BJ (cell line): ENCODE measurements around the gene GLRX3. TPM values are rescaled to one million over a fixed set of nuclear protein-coding genes. Genes with fewer than 3 reads are reported as not detected.

Experiments
- CTCF ChIA-PET: fragments of 350-600 bp; formaldehyde crosslinking; extraction: SDS; loops from one replicate; lab custom pipeline; 2021; ENCODE audit warnings: antibody characterized with exemption, inconsistent platforms; lab: Yijun Ruan, JAX
- POLR2A ChIA-PET: fragments of 300-600 bp; sonication (Branson Sonifier 250); formaldehyde crosslinking; extraction: SDS; loops from one replicate; lab custom pipeline; 2021; ENCODE audit warnings: antibody characterized with exemption; lab: Charles Lee
- DNase-seq: peaks from one replicate; pipeline ENCODE4 v3.0.0-alpha.2; 2011; ENCODE audit warnings: low read depth
- H3K27me3 ChIP-seq: 2 replicates; pipeline ENCODE4 v1.6.0; 2011; ENCODE audit warnings: low read length; ENCODE audit not compliant: control insufficient read depth, insufficient read depth
- H3K36me3 ChIP-seq: 2 replicates; pipeline ENCODE4 v1.5.1; 2011; ENCODE audit warnings: low read length; ENCODE audit not compliant: control insufficient read depth, insufficient read depth
- H3K4me3 ChIP-seq: 2 replicates; pipeline ENCODE4 v1.5.1; 2011; ENCODE audit warnings: low read depth, mild to moderate bottlenecking, control low read depth, low read length
- polyA plus RNA-seq: library from polyadenylated mRNA; depleted of rRNA; stranded (reverse); fragments of >200 nt; gene quantifications from 2 replicates; pipeline ENCODE4 v1.2.3, GENCODE V29; 2011
- TF ChIP-seq, protein P1 (sequence below): IDR thresholded peaks from 2 replicates; pipeline ENCODE4 v1.5.1; 2011; ENCODE audit warnings: low read depth, mild to moderate bottlenecking, control low read depth, inconsistent platforms, low read length, moderate library complexity; ENCODE audit not compliant: insufficient read depth

The GLRX3 gene
- polyA plus RNA-seq, 1 experiment, result 51.3 TPM

DNA sequence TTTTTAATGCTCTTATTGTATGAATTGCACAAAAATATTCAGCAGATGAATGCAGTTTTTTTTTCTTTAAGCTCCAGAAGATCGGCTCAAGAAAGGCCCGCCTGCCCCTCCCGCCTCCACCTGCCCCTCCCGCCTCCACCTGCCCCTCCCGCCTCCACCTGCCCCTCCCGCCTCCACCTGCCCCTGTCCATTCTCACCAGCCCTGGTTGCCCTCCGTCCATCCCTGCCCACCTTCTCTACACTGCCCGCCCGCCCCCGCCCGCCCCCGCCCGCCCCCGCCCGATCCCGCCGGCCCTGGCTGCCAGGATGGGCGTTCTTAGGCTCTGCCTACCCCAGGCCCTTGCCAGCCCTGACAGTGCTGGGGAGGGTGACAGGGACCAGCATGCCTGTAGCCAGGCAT, 67.4 kb downstream of the GLRX3 start:
- no peak for DNase-seq
- Histone ChIP-seq H3K4me3 (no peak overlapping the region), H3K27me3 (no peaks in the 10 kb centered on the region), H3K36me3 (no peaks in the 10 kb centered on the region)
- ChIA-PET POLR2A (no interaction called here), CTCF (no interaction called here)
- TF ChIP-seq, protein P1, sequence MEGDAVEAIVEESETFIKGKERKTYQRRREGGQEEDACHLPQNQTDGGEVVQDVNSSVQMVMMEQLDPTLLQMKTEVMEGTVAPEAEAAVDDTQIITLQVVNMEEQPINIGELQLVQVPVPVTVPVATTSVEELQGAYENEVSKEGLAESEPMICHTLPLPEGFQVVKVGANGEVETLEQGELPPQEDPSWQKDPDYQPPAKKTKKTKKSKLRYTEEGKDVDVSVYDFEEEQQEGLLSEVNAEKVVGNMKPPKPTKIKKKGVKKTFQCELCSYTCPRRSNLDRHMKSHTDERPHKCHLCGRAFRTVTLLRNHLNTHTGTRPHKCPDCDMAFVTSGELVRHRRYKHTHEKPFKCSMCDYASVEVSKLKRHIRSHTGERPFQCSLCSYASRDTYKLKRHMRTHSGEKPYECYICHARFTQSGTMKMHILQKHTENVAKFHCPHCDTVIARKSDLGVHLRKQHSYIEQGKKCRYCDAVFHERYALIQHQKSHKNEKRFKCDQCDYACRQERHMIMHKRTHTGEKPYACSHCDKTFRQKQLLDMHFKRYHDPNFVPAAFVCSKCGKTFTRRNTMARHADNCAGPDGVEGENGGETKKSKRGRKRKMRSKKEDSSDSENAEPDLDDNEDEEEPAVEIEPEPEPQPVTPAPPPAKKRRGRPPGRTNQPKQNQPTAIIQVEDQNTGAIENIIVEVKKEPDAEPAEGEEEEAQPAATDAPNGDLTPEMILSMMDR, result no peak

DNA sequence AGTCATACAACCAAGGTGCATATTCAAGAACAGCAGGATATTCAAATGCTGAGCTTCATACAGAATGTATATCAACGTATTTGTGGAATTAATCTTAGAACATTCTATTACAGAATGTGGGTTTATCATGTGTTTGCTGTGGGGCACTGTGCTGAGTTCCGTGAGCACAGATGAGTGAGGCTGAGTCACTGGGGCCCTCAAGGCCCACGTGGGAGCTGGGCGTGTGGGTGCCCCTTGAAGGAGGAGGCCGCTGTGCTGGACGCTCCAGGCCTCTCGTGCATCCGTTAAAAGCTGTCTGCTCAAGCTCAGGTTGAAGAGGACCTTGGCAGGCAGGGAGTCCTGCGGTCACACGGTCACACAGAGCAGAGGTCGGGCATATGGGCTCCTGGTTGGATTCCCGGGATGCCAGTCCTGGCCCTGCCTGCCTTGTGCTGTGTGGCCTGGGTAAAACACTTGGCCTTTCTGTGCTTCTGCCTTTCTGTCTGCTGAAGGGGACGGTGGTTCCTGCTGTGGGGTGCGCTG, 70.1 kb downstream of the GLRX3 start:
- H3K36me3 ChIP-seq, result no peaks in the 10 kb centered on the region
- DNase-seq, result no peak
- no peaks in the 10 kb centered on the region for H3K27me3 ChIP-seq
- H3K4me3 ChIP-seq, result no peak overlapping the region
- TF ChIP-seq, protein P1, result no peak
- CTCF ChIA-PET, result no interaction called here
- POLR2A ChIA-PET, result no interaction called here

GRCh38 chr10:130207205-130207604, 71.0 kb downstream of the GLRX3 start:
- POLR2A ChIA-PET, result no interaction called here

DNA sequence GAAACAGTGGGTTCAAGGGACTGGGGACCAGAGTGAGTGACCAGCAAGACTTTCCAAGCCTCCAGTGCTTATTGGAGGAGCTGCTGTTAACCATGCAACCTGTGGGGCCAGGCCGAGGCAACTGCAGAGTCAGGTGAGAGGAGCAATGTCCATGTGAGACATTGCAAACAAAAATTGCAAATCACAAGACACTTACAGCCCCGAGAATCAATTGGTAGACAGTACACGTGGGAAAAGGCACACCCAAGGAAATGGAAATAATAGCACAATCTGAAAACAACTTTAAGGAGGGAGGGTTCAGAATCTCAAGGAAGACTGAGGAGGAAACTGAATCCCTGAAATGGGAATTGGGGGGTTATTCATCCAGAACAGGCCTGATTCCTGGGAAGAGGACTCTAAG, 72.6 kb downstream of the GLRX3 start:
- Histone ChIP-seq H3K27me3 (no peaks in the 10 kb centered on the region), H3K36me3 (no peaks in the 10 kb centered on the region), H3K4me3 (no peak overlapping the region)
- no peak for DNase-seq
- CTCF ChIA-PET, result interaction anchor here (0.8 kb wide), 1 partner anchor 29 kb away, joined by 3 read pairs; no protein-coding TSS in a partner anchor
- POLR2A ChIA-PET, result no interaction called here
- TF ChIP-seq, protein P1, result no peak

More at GRCh38 chr10:130207205-130207604, 71.0 kb downstream of the GLRX3 start:
- Histone ChIP-seq H3K36me3 (no peaks in the 10 kb centered on the region), H3K27me3 (no peaks in the 10 kb centered on the region), H3K4me3 (no peak overlapping the region)
- no peak for DNase-seq
- CTCF ChIA-PET, result no interaction called here
- TF ChIP-seq, protein P1, result no peak

GRCh38 chr10:130212746-130213145, 76.6 kb downstream of the GLRX3 start:
- Histone ChIP-seq H3K36me3 (no peaks in the 10 kb centered on the region), H3K4me3 (no peak overlapping the region), H3K27me3 (no peaks in the 10 kb centered on the region)
- ChIA-PET POLR2A (no interaction called here), CTCF (no interaction called here)
- TF ChIP-seq, protein P1, result no peak
- no peak for DNase-seq
